Breast epithelium (tissue), 4 donors: ENCODE data around the gene IGF2BP2. TPM values are rescaled to one million over a fixed set of nuclear protein-coding genes. Genes with fewer than 3 reads are reported as not detected.
"Not testable (repeated sequence)": the region's sequence is repeated elsewhere in the genome, so short reads cannot be mapped to it uniquely, and the experiment has no call there.

Experiments
- DNase-seq, 2 donors: peaks; one replicate each; pipeline ENCODE4 v3.0.0-alpha.2; 2019; ENCODE audit warnings: low spot score in 2 of 2
- H3K27ac ChIP-seq, 2 donors: fragments of 200-600 bp; sonication (generic) in 1 of 2; one replicate each; pipeline ENCODE4 v1.5.1; 2016 to 2019; ENCODE audit warnings: mild to moderate bottlenecking in 1 of 2
- H3K27me3 ChIP-seq, 2 donors: fragments of 200-600 bp; sonication (generic) in 1 of 2; one replicate each; pipeline versions ENCODE4 v1.5.1 to v1.6.0; 2017 to 2019; ENCODE audit warnings: control low read depth in 1 of 2, mild to moderate bottlenecking in 1 of 2
- H3K36me3 ChIP-seq: fragments of 200-600 bp; one replicate; pipeline ENCODE4 v1.5.1; 2019
- H3K4me1 ChIP-seq, 2 donors: fragments of 200-600 bp; sonication (generic); one replicate each; pipeline ENCODE4 v1.5.1; 2016 to 2019; ENCODE audit warnings: control low read depth in 1 of 2
- H3K4me3 ChIP-seq, 3 donors: fragments of 200-600 bp; sonication (generic); 1 replicate in 2 of 3; 2 replicates in 1 of 3; pipeline ENCODE4 v1.5.1; 2016 to 2019; ENCODE audit warnings: mild to moderate bottlenecking in 3 of 3, moderate library complexity in 2 of 3
- H3K9me3 ChIP-seq, 2 donors: fragments of 200-600 bp; sonication (generic) in 1 of 2; one replicate each; pipeline ENCODE4 v1.5.1; 2016 to 2019; ENCODE audit warnings: control low read depth in 1 of 2
- POLR2A ChIP-seq: fragments of 450-650 bp; IDR thresholded peaks from one replicate; pipeline ENCODE4 v1.6.1; 2016; ENCODE audit warnings: antibody characterized with exemption, mild to moderate bottlenecking, moderate library complexity
- POLR2AphosphoS5 ChIP-seq, 3 donors: sonication (generic); formaldehyde crosslinking; IDR thresholded peaks; one replicate each; pipeline ENCODE4 v1.6.1; 2017; ENCODE audit warnings: antibody characterized with exemption in 3 of 3
- intact Hi-C: fragments of 100-400 bp; cut with DNase I; formaldehyde crosslinking; loops from one replicate; pipeline ENCODE4 v1.15.1; 2023; ENCODE audit warnings: low total_unique reads
- total RNA-seq, 3 donors: library from RNA; depleted of rRNA; stranded (reverse); fragments of >200 nt; gene quantifications; one replicate each; pipeline ENCODE4 v1.1.0, GENCODE V29; 2016
- TF ChIP-seq, protein P1 (sequence below), 3 donors: fragments of 450-650 bp; IDR thresholded peaks; one replicate each; pipeline ENCODE4 v1.5.1; 2016 to 2017; ENCODE audit warnings: antibody characterized with exemption in 3 of 3, mild to moderate bottlenecking in 3 of 3, moderate library complexity in 3 of 3

The IGF2BP2 gene
- total RNA-seq, 3 donors from 2014 or later, result 4.9 to 27.5 (median 23.8) TPM

DNA sequence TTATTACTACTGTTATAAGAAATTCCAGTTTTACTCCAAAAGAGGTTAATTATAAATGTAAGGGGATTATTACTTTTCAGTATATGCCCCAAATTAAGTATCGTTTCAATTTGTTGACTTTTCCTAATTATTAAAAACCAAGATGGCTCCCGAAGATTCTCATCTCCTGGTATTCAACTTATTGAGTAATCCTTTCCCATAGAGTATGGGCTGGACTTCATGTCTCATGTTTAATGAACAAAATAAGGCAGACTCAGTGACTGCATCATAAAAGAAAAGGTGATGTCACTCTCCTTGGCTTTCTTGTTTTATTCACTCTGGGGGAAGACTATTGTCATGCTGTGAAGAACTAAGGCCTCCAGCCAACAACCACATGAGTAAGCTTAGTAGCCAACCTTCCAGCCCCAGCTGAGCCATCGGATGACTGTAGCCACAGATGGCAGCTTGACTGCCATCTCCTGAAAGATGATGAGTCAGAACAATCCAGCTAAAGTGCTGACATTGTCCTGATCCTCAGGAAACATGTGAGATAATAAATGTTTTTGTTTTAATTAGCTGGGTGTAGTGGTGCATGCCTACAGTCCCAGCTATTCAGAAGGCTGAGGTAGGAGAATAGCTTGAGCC is 17.3 kb downstream of the IGF2BP2 start:
- H3K4me1 ChIP-seq, result no peaks in the 10 kb centered on the region
- no peak for DNase-seq
- H3K9me3 ChIP-seq, result no peaks in the 10 kb centered on the region
- H3K4me3 ChIP-seq, result no peak overlapping the region
- no peaks in the 10 kb centered on the region for H3K27me3 ChIP-seq
- no peak overlapping the region for H3K27ac ChIP-seq
- H3K36me3 ChIP-seq, result no peaks in the 10 kb centered on the region
- intact Hi-C loops, result no loop called here
- TF ChIP-seq POLR2AphosphoS5 (IDR thresholded peaks at IDR 0.05) (no peak), POLR2A (no peak)

- H3K27ac ChIP-seq, intact Hi-C loops, DNase-seq, H3K27me3 ChIP-seq, H3K36me3 ChIP-seq, H3K9me3 ChIP-seq, H3K4me1 ChIP-seq, H3K4me3 ChIP-seq: not testable (repeated sequence)
These were observed 26.1 kb downstream of the IGF2BP2 start for GRCh38 chr3:185798831-185799110.

DNA sequence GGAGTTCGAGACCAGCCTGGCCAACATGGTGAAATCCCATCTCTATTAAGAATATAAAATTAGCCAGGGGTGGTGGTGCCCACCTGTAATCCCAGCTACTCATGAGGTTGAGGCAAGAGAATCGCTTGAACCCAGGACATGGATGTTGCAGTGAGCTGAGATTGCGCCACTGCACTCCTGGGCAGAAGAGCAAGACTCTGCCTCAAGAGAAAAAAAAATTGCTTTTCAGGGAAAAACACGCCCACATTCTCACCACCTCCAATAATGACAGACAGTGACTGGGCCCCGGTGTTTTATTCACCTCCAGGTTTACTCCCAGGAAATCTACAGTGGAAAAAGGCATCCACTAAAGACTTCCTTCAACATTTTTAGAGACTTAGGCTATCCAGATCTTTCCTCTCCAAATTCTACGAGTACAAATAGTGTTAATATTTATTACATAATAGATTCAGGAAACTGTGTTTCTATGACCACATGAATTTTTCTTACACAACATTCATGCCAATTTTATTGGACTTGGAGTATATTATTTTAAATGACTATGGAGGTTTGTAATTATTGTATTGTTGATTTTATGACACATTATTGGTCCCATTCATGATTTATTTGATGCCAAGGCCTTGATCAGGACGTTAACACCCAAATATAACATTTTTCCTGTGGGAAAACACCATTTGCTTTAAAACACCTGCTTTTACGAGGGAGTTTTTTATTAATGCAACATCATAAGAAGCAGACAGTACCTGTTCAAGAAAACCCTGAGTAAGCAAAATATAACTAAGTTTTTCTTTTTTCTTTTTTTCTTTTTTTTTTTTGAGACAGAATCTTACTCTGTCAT is 26.6 kb downstream of the IGF2BP2 start:
- Histone ChIP-seq H3K27ac (no peak overlapping the region), H3K9me3 (no peaks in the 10 kb centered on the region), H3K4me1 (no peaks in the 10 kb centered on the region), H3K27me3 (no peaks in the 10 kb centered on the region), H3K36me3 (no peaks in the 10 kb centered on the region), H3K4me3 (no peak overlapping the region)
- DNase-seq, result no peak
- intact Hi-C loops, result no loop called here
- no peak for TF ChIP-seq POLR2AphosphoS5 (IDR thresholded peaks at IDR 0.05)
- TF ChIP-seq, protein P1, sequence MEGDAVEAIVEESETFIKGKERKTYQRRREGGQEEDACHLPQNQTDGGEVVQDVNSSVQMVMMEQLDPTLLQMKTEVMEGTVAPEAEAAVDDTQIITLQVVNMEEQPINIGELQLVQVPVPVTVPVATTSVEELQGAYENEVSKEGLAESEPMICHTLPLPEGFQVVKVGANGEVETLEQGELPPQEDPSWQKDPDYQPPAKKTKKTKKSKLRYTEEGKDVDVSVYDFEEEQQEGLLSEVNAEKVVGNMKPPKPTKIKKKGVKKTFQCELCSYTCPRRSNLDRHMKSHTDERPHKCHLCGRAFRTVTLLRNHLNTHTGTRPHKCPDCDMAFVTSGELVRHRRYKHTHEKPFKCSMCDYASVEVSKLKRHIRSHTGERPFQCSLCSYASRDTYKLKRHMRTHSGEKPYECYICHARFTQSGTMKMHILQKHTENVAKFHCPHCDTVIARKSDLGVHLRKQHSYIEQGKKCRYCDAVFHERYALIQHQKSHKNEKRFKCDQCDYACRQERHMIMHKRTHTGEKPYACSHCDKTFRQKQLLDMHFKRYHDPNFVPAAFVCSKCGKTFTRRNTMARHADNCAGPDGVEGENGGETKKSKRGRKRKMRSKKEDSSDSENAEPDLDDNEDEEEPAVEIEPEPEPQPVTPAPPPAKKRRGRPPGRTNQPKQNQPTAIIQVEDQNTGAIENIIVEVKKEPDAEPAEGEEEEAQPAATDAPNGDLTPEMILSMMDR (IDR thresholded peaks at IDR 0.05), result no peak
- TF ChIP-seq POLR2A, result no peak

DNA sequence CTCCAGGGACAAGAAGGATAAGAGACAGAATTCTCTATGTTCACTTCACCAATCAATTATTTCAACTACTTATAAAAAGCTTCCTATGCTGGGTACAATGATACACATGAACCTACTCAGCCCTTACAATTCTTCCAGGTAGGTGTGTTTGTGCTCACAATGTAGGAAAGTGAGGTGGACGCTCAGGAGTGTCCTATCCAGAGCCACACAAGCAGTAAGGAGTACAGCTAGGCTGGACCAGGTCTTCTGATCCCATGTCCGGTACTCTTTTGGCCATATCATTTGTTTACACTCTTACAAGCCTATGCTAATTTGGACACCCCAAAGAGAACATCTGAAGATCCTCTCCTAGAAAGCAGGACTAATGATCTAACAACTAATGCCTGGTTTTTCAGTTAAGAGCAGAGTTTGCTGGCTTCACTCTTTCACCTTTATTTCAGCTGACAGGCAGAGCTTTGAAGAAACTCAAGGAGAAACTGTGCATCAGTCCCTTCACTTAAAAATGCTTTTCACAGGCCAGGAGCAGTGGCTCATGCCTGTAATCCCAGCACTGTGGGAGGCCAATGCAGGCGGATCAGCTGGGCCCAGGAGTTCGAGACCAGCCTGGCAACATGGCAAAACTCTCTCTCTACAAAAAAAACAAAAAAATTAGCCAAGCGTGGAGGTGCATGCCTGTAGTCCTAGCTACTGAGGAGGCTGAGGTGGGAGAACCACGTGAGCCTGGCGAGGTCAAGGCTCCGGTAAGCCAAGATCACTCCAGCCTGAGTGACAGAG is 27.5 kb downstream of the IGF2BP2 start:
- Histone ChIP-seq H3K36me3 (no peaks in the 10 kb centered on the region), H3K4me1 (no peaks in the 10 kb centered on the region), H3K9me3 (no peaks in the 10 kb centered on the region), H3K4me3 (no peak overlapping the region), H3K27ac (peak overlapping the region; percentile 32 to 74), H3K27me3 (no peaks in the 10 kb centered on the region)
- intact Hi-C loops, result no loop called here
- TF ChIP-seq POLR2AphosphoS5 (IDR thresholded peaks at IDR 0.05) (no peak), POLR2A (no peak)
- TF ChIP-seq, protein P1 (IDR thresholded peaks at IDR 0.05), result no peak
- DNase-seq, result no peak

GRCh38 chr3:185796431-185797107 is 28.3 kb downstream of the IGF2BP2 start:
- Histone ChIP-seq H3K27me3 (no peaks in the 10 kb centered on the region), H3K4me3 (no peak overlapping the region), H3K36me3 (no peaks in the 10 kb centered on the region), H3K4me1 (no peaks in the 10 kb centered on the region), H3K27ac (peak overlapping the region; percentile 32 to 74), H3K9me3 (no peaks in the 10 kb centered on the region)
- intact Hi-C loops, result no loop called here
- TF ChIP-seq POLR2AphosphoS5 (IDR thresholded peaks at IDR 0.05) (no peak), POLR2A (no peak)
- TF ChIP-seq, protein P1 (IDR thresholded peaks at IDR 0.05), result no peak
- no peak for DNase-seq
